Activated T-cell treated with anti-CD3 and anti-CD28 coated beads for 48 hours (primary cell): ENCODE data around the gene ABHD14A.
"Not testable (repeated sequence)": the region's sequence is repeated elsewhere in the genome, so short reads cannot be mapped to it uniquely, and the experiment has no call there.

Source experiments
- DNase-seq: peaks from one replicate; pipeline ENCODE4 v3.0.0-alpha.2; 2020; ENCODE audit warnings: low read depth

ABHD14A gene

GRCh38 chr3:51974963-51975851, at the start of gene ABHD14A:
ABHD14A (plus strand) TSS chr3:51975064; CDS start chr3:51975136, 72 bp downstream.
- peak; percentile 74 for DNase-seq

GRCh38 chr3:51927061-51927977, 47.5 kb upstream of the ABHD14A start:
- DNase-seq, result no peak

- DNase-seq, result no peak
These were observed 46.4 kb upstream of the ABHD14A start for GRCh38 chr3:51928438-51928837.

GRCh38 chr3:51928981-51929380, 45.9 kb upstream of the ABHD14A start:
- not testable (repeated sequence) for DNase-seq

GRCh38 chr3:51929420-51930003, 45.4 kb upstream of the ABHD14A start:
- DNase-seq, result no peak

- no peak for DNase-seq
These were observed 44.4 kb upstream of the ABHD14A start for GRCh38 chr3:51930439-51930838.

- DNase-seq, result no peak
These were observed 43.1 kb upstream of the ABHD14A start for GRCh38 chr3:51931756-51932155.

- no peak for DNase-seq
These were observed 42.1 kb upstream of the ABHD14A start for GRCh38 chr3:51932471-51933370.

- no peak for DNase-seq
These were observed 41.3 kb upstream of the ABHD14A start for GRCh38 chr3:51933471-51934138.

- DNase-seq, result no peak
These were observed 40.6 kb upstream of the ABHD14A start for GRCh38 chr3:51934139-51934850.

GRCh38 chr3:51934991-51935885, 39.6 kb upstream of the ABHD14A start:
- DNase-seq, result no peak

- DNase-seq, result no peak
These were observed 38.7 kb upstream of the ABHD14A start for GRCh38 chr3:51935886-51936755.

GRCh38 chr3:51937014-51937413, 37.9 kb upstream of the ABHD14A start:
- no peak for DNase-seq

GRCh38 chr3:51937611-51938450, 37.0 kb upstream of the ABHD14A start:
- DNase-seq, result no peak

GRCh38 chr3:51938780-51939425, 36.0 kb upstream of the ABHD14A start:
- no peak for DNase-seq

GRCh38 chr3:51940648-51941462, 34.0 kb upstream of the ABHD14A start:
- no peak for DNase-seq
